22Rv1 (cell line): ENCODE results near the gene METTL2B.
"Not testable (repeated sequence)": the region's sequence is repeated elsewhere in the genome, so short reads cannot be mapped to it uniquely, and the experiment has no call there.

Source experiments
- H3K27ac ChIP-seq: fragments of 450-650 bp; 2 replicates; pipeline ENCODE4 v1.5.1; 2017
- CTCF ChIP-seq: fragments of 450-650 bp; IDR thresholded peaks from 2 replicates; pipeline ENCODE4 v1.5.1; 2017; ENCODE audit warnings: mild to moderate bottlenecking
- ZFX ChIP-seq: fragments of 450-650 bp; IDR thresholded peaks from 2 replicates; pipeline ENCODE4 v1.6.1; 2017; ENCODE audit warnings: antibody characterized with exemption, borderline replicate concordance

The METTL2B gene

DNA sequence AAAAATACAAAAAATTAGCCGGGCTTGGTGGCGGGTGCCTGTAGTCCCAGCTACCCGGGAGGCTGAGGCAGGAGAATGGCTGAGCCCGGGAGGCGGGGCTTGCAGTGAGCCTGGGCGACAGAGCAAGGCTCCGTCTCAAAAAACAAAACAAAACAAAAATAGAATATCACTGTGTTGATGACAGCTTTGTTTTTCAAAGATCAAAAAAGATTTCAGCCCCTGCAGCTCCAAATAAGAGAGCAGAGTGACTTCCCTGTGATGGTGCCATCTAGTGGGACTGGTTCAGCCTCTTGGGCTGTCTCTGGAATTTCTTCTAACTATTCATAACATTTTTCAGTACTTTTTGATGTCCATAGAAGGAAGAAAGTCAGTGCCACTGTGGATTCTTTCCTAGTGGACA is 60.9 kb downstream of the METTL2B start:
- H3K27ac ChIP-seq: not testable (repeated sequence)
- TF ChIP-seq CTCF: peak; percentile 50

- not testable (repeated sequence) for H3K27ac ChIP-seq
Measured at GRCh38 chr7:128542530-128542929, 66.0 kb downstream of the METTL2B start.

DNA sequence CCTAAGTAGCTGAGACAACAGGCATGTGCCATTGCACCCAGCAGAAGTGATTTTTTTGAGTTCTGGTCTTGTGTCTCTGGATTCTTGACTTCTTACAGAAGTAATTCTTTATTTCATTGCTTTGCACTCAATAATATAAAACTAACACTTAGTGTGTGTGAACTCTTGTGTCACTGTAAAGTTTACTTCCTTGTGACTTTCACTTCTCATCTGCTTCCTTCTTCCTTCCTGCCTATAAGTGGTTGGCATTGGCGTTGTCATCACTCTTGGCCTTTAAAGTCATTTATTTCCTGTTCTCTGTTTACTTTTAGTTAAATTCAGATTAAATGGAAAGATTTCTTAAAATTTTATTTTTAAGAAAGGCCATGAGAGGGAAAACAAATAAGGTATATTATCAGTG is 66.8 kb downstream of the METTL2B start:
- not testable (repeated sequence) for H3K27ac ChIP-seq

DNA sequence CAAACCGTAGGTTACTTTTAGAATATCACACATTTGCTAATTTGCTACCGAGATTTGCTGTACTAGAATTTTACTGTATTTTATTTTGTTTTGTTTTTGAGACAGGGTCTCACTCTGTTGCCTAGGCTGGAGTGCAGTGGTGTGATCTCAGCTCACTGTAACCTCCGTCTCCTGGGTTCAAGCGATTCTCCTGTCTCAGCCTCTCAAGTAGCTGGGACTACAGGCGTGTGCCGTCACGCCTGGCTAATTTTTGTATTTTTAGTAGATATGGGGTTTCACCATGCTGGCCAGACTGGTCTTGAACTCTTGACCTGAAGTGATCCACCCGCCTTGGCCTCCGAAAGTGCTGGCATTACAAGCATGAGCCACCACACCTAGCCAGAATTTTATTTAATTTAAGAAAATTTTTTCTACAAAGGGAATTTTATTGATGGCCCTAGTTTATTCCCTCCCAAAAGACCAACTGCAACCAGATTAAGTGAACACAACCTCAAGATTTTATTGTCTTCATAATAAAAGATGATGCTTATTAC is 69.8 kb downstream of the METTL2B start:
- H3K27ac ChIP-seq: not testable (repeated sequence)

DNA sequence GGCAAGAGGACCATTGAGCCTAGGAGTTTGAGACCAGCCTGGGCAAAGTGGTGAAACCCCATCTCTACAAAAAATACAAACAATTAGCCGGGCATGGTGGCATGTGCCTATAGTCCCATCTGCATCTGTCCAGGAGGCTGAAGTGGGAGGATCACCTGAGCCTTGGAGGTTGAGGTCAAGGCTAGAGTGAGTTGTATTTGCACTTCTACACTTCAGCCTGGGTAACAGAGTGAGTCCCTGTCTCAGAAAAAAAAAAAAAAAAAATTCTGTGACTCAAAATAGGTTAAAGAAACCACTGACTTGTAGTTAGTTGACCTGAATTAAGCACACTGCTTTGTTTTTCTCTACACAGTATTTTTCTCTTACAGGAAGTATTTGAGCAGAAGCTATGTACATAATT is 74.4 kb downstream of the METTL2B start:
- H3K27ac ChIP-seq: no peak overlapping the region

DNA sequence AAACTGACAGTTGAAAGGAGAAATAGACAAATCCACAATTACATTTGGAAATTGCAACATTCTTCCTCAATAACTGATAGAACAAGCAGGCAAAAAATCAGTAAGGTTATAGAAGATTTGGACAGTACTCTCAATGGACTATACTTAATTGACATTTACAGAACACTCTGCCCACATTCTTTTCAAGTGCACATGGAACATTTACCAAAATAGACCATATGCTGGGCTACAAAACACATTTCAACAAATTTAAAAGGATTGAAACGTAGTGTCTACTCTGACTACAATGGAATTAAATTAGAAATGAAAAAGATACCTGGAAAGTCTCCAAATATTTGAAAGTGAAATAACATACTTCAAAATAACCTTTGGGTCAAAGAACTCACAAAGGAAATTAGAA is 77.8 kb downstream of the METTL2B start:
- not testable (repeated sequence) for H3K27ac ChIP-seq

More for the DNA sequence above, 74.4 kb downstream of the METTL2B start:
- TF ChIP-seq ZFX (no peak), CTCF (no peak)
